ENCODE measurements around the gene NUP133. TPM values are rescaled to one million over a fixed set of nuclear protein-coding genes. Genes with fewer than 3 reads are reported as not detected.

The NUP133 gene
- total RNA-seq, 2 donors from 2014 or later: 67.8 to 68.4 TPM

DNA sequence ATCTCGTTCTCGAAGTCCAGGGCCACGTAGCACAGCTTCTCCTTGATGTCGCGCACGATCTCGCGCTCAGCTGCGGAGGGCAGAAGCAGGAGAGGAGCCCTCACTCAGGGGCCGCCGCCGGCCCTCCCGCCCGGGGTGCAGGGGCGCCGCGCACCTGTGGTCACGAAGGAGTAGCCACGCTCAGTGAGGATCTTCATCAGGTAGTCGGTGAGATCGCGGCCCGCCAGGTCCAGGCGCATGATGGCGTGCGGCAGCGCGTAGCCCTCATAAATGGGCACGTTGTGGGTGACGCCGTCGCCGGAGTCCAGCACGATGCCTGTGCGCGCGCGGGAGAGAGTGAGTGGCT lies 76.1 kb downstream of the NUP133 start:
- H3K27ac Mint-ChIP-seq: no peak overlapping the region
- no peak overlapping the region for H3K4me3 ChIP-seq (ENCODE audit: low read length)
- peaks cover 2% of the 10 kb centered on the region for H3K9me3 Mint-ChIP-seq
- no peak overlapping the region for H3K9ac ChIP-seq (ENCODE audit: extremely low read depth, low read length, poor library complexity, severe bottlenecking)
- no peaks in the 10 kb centered on the region for H3K36me3 Mint-ChIP-seq (ENCODE audit: low read depth)
- no peak for DNase-seq
- 85 to 97% methylated on average over 11 to 38 of the region's 38 CpGs for WGBS, 2 experiments (ENCODE audit: insufficient coverage in 1 of 2, insufficient read length in 1 of 2)
- H3K4me1 ChIP-seq (ENCODE audit: control insufficient read depth, insufficient read depth, low read length): no peaks in the 10 kb centered on the region
- no peaks in the 10 kb centered on the region for H3K36me3 ChIP-seq (ENCODE audit: control insufficient read depth, insufficient read depth, low read length)
- no peak overlapping the region for H3K27ac ChIP-seq (ENCODE audit: low read depth, low read length)
- peaks cover 54% of the 10 kb centered on the region for H3K27me3 ChIP-seq (ENCODE audit: control insufficient read depth, insufficient read depth, low read length, poor library complexity, severe bottlenecking)
- no peak overlapping the region for H3K4me3 Mint-ChIP-seq
- TF ChIP-seq, protein P1, sequence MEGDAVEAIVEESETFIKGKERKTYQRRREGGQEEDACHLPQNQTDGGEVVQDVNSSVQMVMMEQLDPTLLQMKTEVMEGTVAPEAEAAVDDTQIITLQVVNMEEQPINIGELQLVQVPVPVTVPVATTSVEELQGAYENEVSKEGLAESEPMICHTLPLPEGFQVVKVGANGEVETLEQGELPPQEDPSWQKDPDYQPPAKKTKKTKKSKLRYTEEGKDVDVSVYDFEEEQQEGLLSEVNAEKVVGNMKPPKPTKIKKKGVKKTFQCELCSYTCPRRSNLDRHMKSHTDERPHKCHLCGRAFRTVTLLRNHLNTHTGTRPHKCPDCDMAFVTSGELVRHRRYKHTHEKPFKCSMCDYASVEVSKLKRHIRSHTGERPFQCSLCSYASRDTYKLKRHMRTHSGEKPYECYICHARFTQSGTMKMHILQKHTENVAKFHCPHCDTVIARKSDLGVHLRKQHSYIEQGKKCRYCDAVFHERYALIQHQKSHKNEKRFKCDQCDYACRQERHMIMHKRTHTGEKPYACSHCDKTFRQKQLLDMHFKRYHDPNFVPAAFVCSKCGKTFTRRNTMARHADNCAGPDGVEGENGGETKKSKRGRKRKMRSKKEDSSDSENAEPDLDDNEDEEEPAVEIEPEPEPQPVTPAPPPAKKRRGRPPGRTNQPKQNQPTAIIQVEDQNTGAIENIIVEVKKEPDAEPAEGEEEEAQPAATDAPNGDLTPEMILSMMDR (conservative IDR thresholded peaks at IDR 0.05): no peak
- H3K9me3 ChIP-seq (ENCODE audit: control insufficient read depth, low read length): no peaks in the 10 kb centered on the region
- H3K27me3 Mint-ChIP-seq (ENCODE audit: insufficient read depth): peaks cover 62% of the 10 kb centered on the region
- peaks cover 4% of the 10 kb centered on the region for H3K4me1 Mint-ChIP-seq

GRCh38 chr1:229431284-229432115 lies 76.6 kb downstream of the NUP133 start:
- peaks cover 54% of the 10 kb centered on the region for H3K27me3 ChIP-seq (ENCODE audit: control insufficient read depth, insufficient read depth, low read length, poor library complexity, severe bottlenecking)
- Mint-ChIP-seq H3K27me3 (ENCODE audit: insufficient read depth) (peaks cover 63% of the 10 kb centered on the region), H3K36me3 (ENCODE audit: low read depth) (no peaks in the 10 kb centered on the region), H3K4me1 (peaks cover 4% of the 10 kb centered on the region), H3K4me3 (no peak overlapping the region), H3K27ac (no peak overlapping the region), H3K9me3 (peaks cover 2% of the 10 kb centered on the region)
- no peaks in the 10 kb centered on the region for H3K4me1 ChIP-seq (ENCODE audit: control insufficient read depth, insufficient read depth, low read length)
- no peak overlapping the region for H3K4me3 ChIP-seq (ENCODE audit: low read length)
- no peaks in the 10 kb centered on the region for H3K36me3 ChIP-seq (ENCODE audit: control insufficient read depth, insufficient read depth, low read length)
- no peaks in the 10 kb centered on the region for H3K9me3 ChIP-seq (ENCODE audit: control insufficient read depth, low read length)
- TF ChIP-seq, protein P1 (conservative IDR thresholded peaks at IDR 0.05): no peak
- DNase-seq: peak; percentile 50
- H3K9ac ChIP-seq (ENCODE audit: extremely low read depth, low read length, poor library complexity, severe bottlenecking): no peak overlapping the region
- 78 to 81% methylated on average over 37 to 65 of the region's 65 CpGs for WGBS, 2 experiments (ENCODE audit: insufficient coverage in 1 of 2, insufficient read length in 1 of 2)
- H3K27ac ChIP-seq (ENCODE audit: low read depth, low read length): no peak overlapping the region

DNA sequence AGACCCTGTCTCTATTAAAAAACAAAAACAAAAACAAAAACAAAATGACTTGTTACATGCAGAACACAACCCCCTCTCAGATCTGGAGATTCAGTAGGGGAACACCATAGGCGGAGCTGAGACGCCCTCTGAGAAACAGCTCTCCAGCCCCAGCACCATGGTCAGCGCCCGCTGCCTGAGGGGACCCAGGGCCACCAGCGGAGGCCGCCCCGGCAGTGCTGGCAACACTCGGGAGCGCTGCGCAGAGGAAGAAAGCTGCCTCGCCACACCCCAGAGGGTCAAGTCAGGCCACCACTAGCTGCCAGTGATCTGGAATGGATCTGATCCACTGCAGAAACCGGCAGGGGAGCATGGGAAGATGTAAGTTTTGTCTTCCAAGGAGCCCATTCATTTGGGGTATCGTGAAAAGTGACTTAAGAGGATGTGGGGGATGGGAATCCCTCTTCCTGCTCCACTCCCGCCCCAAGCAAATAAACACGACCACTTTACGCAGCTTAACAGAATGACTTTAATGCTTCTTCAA lies 77.3 kb downstream of the NUP133 start:
- Histone ChIP-seq H3K27me3 (ENCODE audit: control insufficient read depth, insufficient read depth, low read length, poor library complexity, severe bottlenecking) (peaks cover 54% of the 10 kb centered on the region), H3K27ac (ENCODE audit: low read depth, low read length) (no peak overlapping the region), H3K36me3 (ENCODE audit: control insufficient read depth, insufficient read depth, low read length) (no peaks in the 10 kb centered on the region), H3K9ac (ENCODE audit: extremely low read depth, low read length, poor library complexity, severe bottlenecking) (no peak overlapping the region), H3K9me3 (ENCODE audit: control insufficient read depth, low read length) (no peaks in the 10 kb centered on the region), H3K4me1 (ENCODE audit: control insufficient read depth, insufficient read depth, low read length) (no peaks in the 10 kb centered on the region), H3K4me3 (ENCODE audit: low read length) (no peak overlapping the region)
- Mint-ChIP-seq H3K36me3 (ENCODE audit: low read depth) (no peaks in the 10 kb centered on the region), H3K4me1 (peaks cover 4% of the 10 kb centered on the region), H3K27ac (no peak overlapping the region), H3K4me3 (no peak overlapping the region), H3K27me3 (ENCODE audit: insufficient read depth) (peaks cover 63% of the 10 kb centered on the region), H3K9me3 (peaks cover 3% of the 10 kb centered on the region)
- DNase-seq: peak; percentile 97
- 29% methylated on average over 5 to 16 of the region's 16 CpGs for WGBS, 2 experiments (ENCODE audit: insufficient coverage in 1 of 2, insufficient read length in 1 of 2)
- TF ChIP-seq, protein P1 (conservative IDR thresholded peaks at IDR 0.05): peak; percentile 39

Data from endodermal cell (in vitro differentiated cells).